GF-D8 (cell line): ENCODE measurements around the gene MYBPH.

Experiments
- DNase-seq: peaks from one replicate; lab custom pipeline; 2025; lab: John Stamatoyannopoulos, UW

Gene MYBPH

GRCh38 chr1:203166192-203166940 lies 9.3 kb downstream of the MYBPH start:
- no peak for DNase-seq

GRCh38 chr1:203165800-203166161 lies 9.8 kb downstream of the MYBPH start:
- no peak for DNase-seq

- DNase-seq = no peak
These were observed 10.4 kb downstream of the MYBPH start for GRCh38 chr1:203165101-203165799.

GRCh38 chr1:203163891-203164635 lies 11.6 kb downstream of the MYBPH start:
- DNase-seq = no peak

- DNase-seq = no peak
These were observed 13.2 kb downstream of the MYBPH start for GRCh38 chr1:203162403-203162802.

GRCh38 chr1:203161703-203162102 lies 13.9 kb downstream of the MYBPH start:
- DNase-seq = no peak

GRCh38 chr1:203161175-203161574 lies 14.5 kb downstream of the MYBPH start:
- no peak for DNase-seq

- no peak for DNase-seq
These were observed 15.8 kb downstream of the MYBPH start for GRCh38 chr1:203159844-203160243.

GRCh38 chr1:203158960-203159665 lies 16.5 kb downstream of the MYBPH start:
- DNase-seq = no peak

GRCh38 chr1:203158423-203158822 lies 17.2 kb downstream of the MYBPH start:
- no peak for DNase-seq

- DNase-seq = no peak
These were observed 19.3 kb downstream of the MYBPH start for GRCh38 chr1:203156280-203156679.

- no peak for DNase-seq
These were observed 21.4 kb downstream of the MYBPH start for GRCh38 chr1:203153989-203154821.

- DNase-seq = no peak
These were observed 22.3 kb downstream of the MYBPH start for GRCh38 chr1:203153051-203153988.

- no peak for DNase-seq
These were observed 23.2 kb downstream of the MYBPH start for GRCh38 chr1:203152158-203153034.

- DNase-seq = no peak
These were observed 24.1 kb downstream of the MYBPH start for GRCh38 chr1:203151362-203152157.

GRCh38 chr1:203150511-203151297 lies 24.9 kb downstream of the MYBPH start:
- no peak for DNase-seq

- DNase-seq = no peak
These were observed 26.3 kb downstream of the MYBPH start for GRCh38 chr1:203149188-203149840.
